Urothelium cell line (cell line): ENCODE data around the gene KCNC4.

Experiments
- DNase-seq: peaks from one replicate; pipeline ENCODE4 v3.0.0; 2011; ENCODE audit warnings: low spot score, mixed read lengths
- FAIRE-seq: peaks from 2 replicates; lab custom pipeline; 2011; peaks lifted over from hg19 to GRCh38; lab: Jason Lieb, UNC

KCNC4 gene

GRCh38 chr1:110211496-110212168, 1.5 kb downstream of the KCNC4 start:
- no peak for DNase-seq
- peak; percentile 79 for FAIRE-seq

DNA sequence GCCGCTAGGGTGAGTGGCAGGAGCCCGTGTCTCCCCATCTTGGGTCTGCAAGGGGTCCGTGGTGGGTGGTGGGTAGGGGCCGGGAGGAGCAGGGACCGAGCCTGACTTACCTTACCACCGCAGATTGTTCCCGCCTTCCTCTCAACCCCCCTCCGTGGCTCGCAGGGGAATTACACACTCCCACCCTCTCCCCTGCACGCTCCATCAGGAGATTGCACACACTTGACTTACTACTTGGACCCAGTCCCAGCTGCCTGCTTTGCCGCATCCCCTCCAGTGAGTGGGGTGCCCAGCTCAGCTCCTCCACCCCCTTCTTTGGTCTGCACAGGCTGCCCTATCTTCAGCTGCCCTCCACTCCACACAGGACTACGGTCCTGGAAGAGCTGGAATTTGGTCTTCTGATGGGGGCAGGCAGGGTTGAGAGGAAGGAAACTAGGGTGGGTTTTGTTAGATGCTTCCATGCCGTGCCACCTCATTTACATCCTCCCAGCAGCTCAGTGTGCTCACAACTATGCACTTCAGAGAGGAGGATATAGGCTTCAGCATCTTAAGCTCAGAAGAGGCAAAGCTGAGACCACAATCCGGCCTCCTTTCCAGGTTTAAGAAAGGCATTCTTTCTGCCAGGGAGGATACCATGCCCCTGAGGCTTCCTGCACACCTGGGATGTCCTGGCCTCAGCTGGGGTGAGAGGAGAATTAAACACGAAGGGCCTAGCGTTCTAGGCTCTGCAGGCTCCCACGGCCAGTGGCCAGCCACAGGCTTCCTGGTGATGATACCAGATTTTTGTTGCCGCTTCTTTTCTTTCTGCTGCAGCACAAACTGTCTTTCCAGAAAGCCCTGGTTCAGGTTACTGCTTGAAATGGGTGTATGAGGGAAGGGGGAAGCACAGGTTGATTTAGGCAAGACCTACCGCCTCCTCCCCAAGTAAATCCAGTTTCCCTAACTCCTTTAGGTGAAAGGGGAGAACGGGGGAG, 2.3 kb downstream of the KCNC4 start:
- DNase-seq (peak; percentile 28), FAIRE-seq (peak; percentile 30)

GRCh38 chr1:110213143-110213540, 3.0 kb downstream of the KCNC4 start:
- DNase-seq (no peak), FAIRE-seq (no peak)

DNA sequence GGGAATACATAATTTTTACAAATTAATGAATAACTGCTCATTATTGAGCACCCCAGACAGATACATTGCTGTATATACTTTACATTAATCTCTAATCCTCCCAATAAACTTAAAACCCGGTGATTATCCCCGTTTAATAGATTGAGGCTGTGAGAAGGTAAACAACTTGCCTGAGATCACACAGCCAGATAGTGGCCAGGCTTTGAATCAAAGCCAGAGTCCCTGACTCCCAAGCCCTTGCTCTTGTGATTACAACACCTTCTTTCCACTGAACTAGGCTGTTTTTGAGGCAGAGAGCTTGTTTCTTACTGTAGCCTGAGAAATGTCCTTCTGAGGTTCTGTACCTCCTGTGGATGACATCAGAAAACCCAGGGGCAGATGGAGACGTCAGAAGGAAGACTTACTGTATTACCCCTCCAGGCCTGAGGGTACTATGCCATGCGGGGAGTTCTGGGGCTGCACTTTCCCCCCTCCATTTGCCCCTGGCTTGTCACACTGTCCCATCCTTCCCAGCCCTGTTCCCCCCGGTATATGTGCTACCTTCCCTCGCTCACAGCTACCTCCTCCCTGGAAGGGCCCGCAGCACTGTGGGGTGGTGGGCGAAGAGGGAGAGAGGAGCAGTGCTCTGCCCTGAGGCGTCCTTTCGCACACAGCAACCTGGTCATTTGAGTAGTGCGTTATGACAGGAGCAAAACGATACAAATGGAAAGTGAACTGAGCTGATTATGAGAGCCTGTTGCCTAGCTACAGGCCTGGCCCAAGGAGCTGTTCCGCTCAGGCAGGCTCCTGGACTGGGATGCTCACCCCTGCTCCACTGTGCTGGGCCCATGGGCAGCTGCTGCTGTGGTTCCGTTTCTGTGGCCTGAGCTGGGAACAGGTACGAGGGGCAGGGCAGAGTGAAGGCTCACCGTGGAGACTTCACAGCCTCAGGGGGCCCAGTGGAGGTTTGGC, 4.6 kb downstream of the KCNC4 start:
- DNase-seq (no peak), FAIRE-seq (no peak)

- FAIRE-seq, result no peak
- no peak for DNase-seq
Observed at GRCh38 chr1:110215621-110216515, 5.8 kb downstream of the KCNC4 start.

DNA sequence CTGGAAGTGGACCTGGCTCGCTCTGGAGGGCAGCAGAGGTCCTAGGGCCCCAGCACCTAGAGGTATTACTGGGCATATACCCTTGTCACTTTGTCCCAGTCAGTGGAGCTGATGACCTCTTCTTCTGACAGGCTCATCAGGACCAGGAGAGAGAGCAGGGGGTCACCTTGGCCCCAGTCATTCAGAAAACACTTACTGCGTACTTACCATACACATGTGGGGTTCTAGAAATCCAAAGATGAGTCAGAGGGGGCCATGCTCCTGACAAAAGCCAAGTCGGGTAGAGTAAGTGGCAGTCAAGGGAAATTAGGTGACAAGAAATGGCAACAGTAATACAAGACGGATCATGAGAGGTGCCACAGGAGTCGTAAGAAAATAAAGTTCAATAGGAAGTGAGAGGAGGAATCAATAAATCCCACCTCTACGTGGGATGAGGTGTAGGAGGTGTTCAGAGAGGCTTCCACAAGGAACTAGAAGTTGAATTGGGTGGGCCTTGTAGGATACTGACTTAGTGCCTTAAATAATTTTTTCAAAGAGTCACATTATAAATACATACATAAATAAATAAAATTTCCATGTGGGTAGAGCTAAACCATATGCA, 6.8 kb downstream of the KCNC4 start:
- no peak for DNase-seq
- no peak for FAIRE-seq

DNA sequence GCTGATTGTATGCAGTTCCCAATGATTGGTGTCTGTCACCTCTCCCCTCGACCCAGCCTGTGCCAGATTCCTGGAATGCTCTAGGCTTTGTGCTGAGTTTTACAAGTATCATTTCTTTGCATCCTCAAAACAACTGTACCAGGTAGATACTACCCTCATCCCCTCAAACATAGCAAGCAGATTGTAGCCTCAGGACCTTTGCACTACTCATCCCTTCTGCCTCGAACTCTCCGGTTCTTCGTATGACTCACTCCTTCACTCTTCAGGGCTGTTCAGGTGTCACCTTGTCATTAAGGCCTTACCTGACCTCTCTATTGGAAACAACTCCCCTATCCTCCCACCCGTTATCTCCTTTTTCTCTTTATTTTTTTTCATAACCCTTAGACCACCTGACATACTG, 8.0 kb downstream of the KCNC4 start:
- DNase-seq, result no peak
- FAIRE-seq, result peak; percentile 42

- DNase-seq, result no peak
- no peak for FAIRE-seq
Observed at GRCh38 chr1:110218739-110219138, 8.6 kb downstream of the KCNC4 start.

DNA sequence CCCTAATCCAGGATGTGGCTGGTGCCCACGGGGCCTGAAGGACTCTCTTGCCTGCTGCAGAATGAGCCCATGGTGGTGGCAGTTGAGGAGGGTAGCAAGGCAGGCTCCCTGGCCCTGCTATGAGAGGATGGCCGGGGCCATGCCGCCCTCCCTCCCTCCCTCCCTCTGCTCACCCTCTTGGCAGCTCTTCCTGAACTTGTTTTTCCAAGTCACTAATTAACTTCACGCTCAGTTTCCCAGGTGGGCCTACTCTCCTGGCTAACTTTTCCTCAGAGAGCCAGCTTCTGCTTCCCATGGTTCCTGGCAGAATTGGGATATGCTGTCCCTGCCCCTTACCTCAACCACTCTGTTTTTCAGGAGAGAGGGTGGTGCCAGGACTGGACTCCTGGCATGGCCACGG, 10.2 kb downstream of the KCNC4 start:
- FAIRE-seq (no peak), DNase-seq (no peak)

DNA sequence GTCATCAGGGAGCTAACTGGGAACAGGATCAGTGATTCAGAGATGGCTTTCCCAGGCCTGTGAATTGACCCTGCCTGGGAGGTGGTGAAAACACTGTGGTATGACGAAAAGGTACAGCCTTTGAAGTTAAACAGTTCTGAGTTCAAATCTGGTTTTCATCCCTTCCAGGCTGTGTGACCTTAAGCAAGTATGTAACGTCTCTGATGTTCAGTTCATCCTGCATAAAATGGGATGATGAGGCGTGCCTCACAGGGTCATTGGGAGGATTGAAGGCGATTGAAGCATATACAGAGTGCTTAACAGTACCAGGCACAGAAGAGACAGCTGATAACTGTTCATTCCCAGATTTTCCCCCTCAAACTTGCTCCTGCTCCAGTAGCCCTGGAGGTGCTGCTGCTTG, 11.0 kb downstream of the KCNC4 start:
- FAIRE-seq (no peak), DNase-seq (no peak)

DNA sequence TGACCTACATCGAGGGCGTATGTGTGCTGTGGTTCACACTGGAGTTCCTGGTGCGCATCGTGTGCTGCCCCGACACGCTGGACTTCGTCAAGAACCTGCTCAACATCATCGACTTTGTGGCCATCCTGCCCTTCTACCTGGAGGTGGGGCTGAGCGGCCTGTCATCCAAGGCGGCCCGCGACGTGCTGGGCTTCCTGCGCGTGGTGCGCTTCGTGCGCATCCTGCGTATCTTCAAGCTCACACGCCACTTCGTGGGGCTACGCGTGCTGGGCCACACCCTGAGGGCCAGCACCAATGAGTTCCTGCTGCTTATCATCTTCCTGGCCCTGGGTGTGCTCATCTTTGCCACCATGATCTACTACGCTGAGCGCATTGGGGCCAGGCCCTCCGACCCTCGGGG, 13.0 kb downstream of the KCNC4 start:
- FAIRE-seq, result peak; percentile 71
- DNase-seq, result no peak

DNA sequence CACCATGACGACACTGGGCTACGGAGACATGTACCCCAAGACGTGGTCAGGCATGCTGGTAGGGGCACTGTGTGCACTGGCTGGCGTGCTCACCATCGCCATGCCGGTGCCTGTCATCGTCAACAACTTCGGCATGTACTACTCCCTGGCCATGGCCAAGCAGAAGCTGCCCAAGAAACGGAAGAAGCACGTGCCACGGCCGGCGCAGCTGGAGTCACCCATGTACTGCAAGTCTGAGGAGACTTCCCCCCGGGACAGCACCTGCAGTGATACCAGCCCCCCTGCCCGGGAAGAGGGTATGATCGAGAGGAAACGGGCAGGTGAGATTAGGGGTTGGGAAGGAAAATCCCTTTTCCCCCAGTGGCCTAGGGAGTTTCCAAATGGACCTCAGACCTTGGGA, 13.5 kb downstream of the KCNC4 start:
- FAIRE-seq (no peak), DNase-seq (no peak)

DNA sequence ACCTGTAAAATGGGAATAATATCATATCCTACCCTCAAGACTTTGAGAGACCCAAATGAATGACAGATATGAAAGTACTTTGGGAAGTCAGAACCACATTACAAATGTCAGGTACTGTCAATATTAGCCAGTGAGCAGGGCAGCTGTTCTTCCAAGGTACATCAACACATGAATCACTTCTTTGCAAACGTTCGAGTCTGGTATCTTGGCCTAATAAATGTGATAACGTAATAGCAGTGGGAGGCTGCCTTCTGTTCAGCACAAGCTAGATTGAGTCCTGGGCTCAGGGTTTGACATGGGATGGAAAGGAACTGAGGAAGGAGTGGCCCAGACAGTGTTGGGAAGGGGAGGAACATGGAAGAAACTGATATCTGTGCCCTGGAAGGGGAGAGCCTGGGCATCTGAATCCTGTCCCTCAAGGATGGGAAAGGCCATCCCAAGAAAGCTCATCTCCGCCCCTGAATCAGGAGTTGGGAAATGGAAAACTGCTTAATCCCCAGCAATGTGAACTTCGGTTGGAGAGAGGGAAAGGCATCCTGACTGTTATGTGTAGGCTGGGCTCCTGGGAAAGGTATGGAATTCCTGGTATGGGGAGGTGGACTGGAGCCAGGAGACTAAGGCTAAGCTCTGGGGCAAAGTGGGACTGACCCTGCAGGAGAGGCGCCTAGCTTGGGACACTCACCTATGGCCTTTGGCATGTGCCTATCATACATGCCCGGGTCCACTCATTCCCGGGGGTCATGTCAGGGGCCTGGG, 14.3 kb downstream of the KCNC4 start:
- FAIRE-seq (no peak), DNase-seq (no peak)

GRCh38 chr1:110225212-110225611, 15.1 kb downstream of the KCNC4 start:
- DNase-seq (no peak), FAIRE-seq (no peak)

DNA sequence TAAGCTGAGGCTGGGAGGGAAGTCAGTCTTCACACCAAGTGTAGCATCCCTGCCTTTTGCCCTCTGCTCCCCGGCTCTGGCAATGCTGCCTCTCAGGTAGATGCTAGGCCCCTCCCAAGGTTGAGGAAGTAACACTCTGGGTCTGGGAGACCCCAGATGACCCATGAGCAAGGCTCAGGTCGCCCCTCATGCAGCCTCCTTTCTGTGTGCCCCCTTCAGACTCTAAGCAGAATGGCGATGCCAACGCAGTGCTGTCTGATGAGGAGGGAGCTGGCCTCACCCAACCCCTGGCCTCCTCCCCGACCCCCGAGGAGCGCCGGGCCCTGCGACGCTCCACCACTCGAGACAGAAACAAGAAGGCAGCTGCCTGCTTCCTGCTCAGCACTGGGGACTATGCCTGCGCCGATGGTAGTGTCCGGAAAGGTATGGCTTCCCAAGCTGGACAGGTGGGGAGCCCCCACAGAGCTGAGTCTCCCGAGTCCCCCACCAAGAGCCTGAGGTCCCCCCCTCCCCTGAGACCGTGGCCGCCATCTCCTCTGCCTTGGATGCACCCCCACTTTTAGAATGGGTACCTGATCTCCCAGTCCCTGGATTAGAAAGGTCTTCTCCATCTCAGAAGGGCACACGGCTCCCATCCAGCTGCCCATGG, 15.8 kb downstream of the KCNC4 start:
- FAIRE-seq, result no peak
- DNase-seq, result no peak

- no peak for DNase-seq
- no peak for FAIRE-seq
Observed at GRCh38 chr1:110227774-110228173, 17.7 kb downstream of the KCNC4 start.

DNA sequence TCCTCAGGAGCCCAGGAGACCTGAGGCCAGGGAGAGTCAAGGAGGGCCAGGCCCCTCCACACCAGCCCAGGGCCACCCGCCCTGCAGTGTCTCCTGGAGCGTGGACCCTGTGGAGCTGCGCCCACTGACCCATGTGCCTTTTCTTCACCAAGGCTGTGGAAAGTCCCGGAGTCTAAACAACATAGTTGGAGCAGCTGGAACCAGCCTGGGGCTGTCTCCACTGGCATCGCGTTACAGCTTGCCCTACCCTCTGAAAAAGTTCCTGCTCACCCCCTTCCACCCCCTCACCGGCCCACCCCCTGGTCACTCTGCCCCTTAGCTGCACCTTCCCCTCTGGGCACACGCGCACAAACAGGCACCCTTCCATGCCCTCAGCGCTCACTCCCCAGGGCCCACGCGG, 18.3 kb downstream of the KCNC4 start:
- DNase-seq (no peak), FAIRE-seq (no peak)

DNA sequence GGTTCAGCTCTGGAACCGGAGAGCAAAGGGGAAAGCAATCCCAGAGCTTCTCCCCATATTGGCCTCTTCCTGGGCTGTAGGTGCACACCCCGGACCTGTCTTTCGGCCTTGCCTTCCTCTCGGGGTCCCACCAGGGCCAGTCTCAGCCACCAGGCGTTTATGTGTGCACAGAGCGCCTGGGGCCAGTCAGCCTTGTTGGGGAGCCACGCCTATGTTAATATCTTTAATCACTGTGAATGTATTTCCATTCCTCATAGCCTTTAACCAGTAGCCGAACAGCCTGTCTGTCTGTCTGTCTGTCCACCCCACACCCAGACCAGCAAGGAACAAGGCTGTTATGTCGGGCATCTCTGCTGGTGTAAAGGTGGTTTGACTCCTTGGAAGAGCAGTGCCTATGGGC, 18.8 kb downstream of the KCNC4 start:
- FAIRE-seq, result no peak
- no peak for DNase-seq
